Gastroesophageal sphincter (tissue), 4 donors: ENCODE data around the gene APOL6. TPM values are rescaled to one million over a fixed set of nuclear protein-coding genes. Genes with fewer than 3 reads are reported as not detected.

Experiments used
- ATAC-seq: fragments of 150-250 bp; one replicate; pipeline ENCODE4 v1.9.1; 2016; ENCODE audit warnings: mild to moderate bottlenecking, moderate library complexity
- H3K27ac ChIP-seq, 4 donors: fragments of 200-600 bp; sonication (generic) in 3 of 4; 1 replicate in 3 of 4; 2 replicates in 1 of 4; pipeline ENCODE4 v1.5.1; 2016 to 2019
- H3K27me3 ChIP-seq: fragments of 200-600 bp; sonication (generic); one replicate; pipeline ENCODE4 v1.5.1; 2019
- H3K36me3 ChIP-seq, 2 donors: fragments of 200-600 bp; sonication (generic); one replicate each; pipeline ENCODE4 v1.5.1; 2019; ENCODE audit warnings: control low read depth in 1 of 2
- H3K4me1 ChIP-seq, 3 donors: fragments of 200-600 bp; sonication (generic); 1 replicate in 2 of 3; 2 replicates in 1 of 3; pipeline ENCODE4 v1.5.1; 2016 to 2019; ENCODE audit warnings: control low read depth in 2 of 3
- H3K4me3 ChIP-seq, 2 donors: fragments of 200-600 bp; sonication (generic); one replicate each; pipeline ENCODE4 v1.5.1; 2019; ENCODE audit warnings: mild to moderate bottlenecking in 1 of 2, moderate library complexity in 1 of 2
- H3K9me3 ChIP-seq, 3 donors: fragments of 200-600 bp; sonication (generic); one replicate each; pipeline ENCODE4 v1.5.1; 2017 to 2019; ENCODE audit warnings: control low read depth in 2 of 3
- EP300 ChIP-seq: sonication (generic); formaldehyde crosslinking; IDR thresholded peaks from one replicate; pipeline ENCODE4 v1.6.1; 2017; ENCODE audit warnings: antibody characterized with exemption, mild to moderate bottlenecking
- POLR2A ChIP-seq, 2 donors: fragments of 450-650 bp; IDR thresholded peaks; one replicate each; pipeline ENCODE4 v1.6.1; 2017; ENCODE audit warnings: antibody characterized with exemption in 2 of 2, mild to moderate bottlenecking in 2 of 2, moderate library complexity in 1 of 2
- POLR2AphosphoS5 ChIP-seq: sonication (generic); formaldehyde crosslinking; IDR thresholded peaks from one replicate; pipeline ENCODE4 v1.6.1; 2017; ENCODE audit warnings: antibody characterized with exemption
- WGBS, 2 donors: methylation state at CpG; one replicate each; pipeline ENCODE4 v1.1.5; 2018; ENCODE audit warnings: low coverage in 1 of 2; 5-methylcytosine and 5-hydroxymethylcytosine counted together
- total RNA-seq, 4 donors: library from RNA; depleted of rRNA; stranded (reverse); fragments of >200 nt; gene quantifications; one replicate each; pipeline ENCODE4 v1.1.0, GENCODE V29; 2016
- TF ChIP-seq, protein P1 (sequence below), 4 experiments: fragments of 200-600 bp in 2 of 4; fragments of 450-650 bp in 2 of 4; sonication (generic) in 1 of 4; IDR thresholded peaks; one replicate each; pipeline ENCODE4 v1.5.1; 2017 to 2019; ENCODE audit warnings: antibody characterized with exemption in 4 of 4, mild to moderate bottlenecking in 2 of 4, moderate library complexity in 2 of 4

The APOL6 gene
- total RNA-seq, 4 donors from 2014 or later = 10.4 to 13.3 (median 10.9) TPM

- ATAC-seq = no peak
- Histone ChIP-seq H3K4me3 (no peak overlapping the region), H3K9me3 (no peaks in the 10 kb centered on the region), H3K36me3 (peaks cover 0 to 55% of the 10 kb centered on the region in 2 donors), H3K27ac (no peak overlapping the region), H3K4me1 (peaks cover 0 to 6% (median under 1%) of the 10 kb centered on the region in 3 donors), H3K27me3 (no peaks in the 10 kb centered on the region)
- TF ChIP-seq POLR2A (IDR thresholded peaks at IDR 0.05) (no peak), EP300 (no peak), POLR2AphosphoS5 (no peak)
- TF ChIP-seq, protein P1, sequence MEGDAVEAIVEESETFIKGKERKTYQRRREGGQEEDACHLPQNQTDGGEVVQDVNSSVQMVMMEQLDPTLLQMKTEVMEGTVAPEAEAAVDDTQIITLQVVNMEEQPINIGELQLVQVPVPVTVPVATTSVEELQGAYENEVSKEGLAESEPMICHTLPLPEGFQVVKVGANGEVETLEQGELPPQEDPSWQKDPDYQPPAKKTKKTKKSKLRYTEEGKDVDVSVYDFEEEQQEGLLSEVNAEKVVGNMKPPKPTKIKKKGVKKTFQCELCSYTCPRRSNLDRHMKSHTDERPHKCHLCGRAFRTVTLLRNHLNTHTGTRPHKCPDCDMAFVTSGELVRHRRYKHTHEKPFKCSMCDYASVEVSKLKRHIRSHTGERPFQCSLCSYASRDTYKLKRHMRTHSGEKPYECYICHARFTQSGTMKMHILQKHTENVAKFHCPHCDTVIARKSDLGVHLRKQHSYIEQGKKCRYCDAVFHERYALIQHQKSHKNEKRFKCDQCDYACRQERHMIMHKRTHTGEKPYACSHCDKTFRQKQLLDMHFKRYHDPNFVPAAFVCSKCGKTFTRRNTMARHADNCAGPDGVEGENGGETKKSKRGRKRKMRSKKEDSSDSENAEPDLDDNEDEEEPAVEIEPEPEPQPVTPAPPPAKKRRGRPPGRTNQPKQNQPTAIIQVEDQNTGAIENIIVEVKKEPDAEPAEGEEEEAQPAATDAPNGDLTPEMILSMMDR (IDR thresholded peaks at IDR 0.05) = no peak
- WGBS, 2 donors = 58 to 74% methylated on average over 3 to 5 of the region's 5 CpGs
These were observed 9.5 kb downstream of the APOL6 start for GRCh38 chr22:35657571-35658312.

- H3K4me3 ChIP-seq = no peak overlapping the region
These were observed 12.3 kb downstream of the APOL6 start for GRCh38 chr22:35660291-35661127.

DNA sequence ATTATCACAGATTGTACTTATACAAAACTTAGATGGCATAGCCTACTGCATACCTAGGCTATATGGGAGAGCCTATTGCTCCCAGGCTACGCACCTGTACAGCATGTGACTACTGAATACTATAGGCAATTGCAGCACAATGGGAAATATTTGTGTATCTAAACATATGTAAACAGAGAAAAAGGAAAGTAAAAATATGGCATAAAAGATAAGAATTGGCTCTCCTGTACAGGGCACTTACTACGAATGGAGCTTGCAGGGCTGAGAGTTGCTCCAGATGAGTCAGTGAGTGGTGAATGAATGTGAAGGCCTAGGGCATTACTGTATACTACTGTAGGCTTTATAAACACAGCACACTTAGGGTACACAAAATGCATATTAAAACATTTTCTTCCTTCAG is 13.2 kb downstream of the APOL6 start:
- H3K9me3 ChIP-seq = peaks cover 0 to 4% (median 0%) of the 10 kb centered on the region in 3 donors
- H3K36me3 ChIP-seq = peaks cover 0 to 49% of the 10 kb centered on the region in 2 donors
- no peak for ATAC-seq
- H3K27ac ChIP-seq = no peak overlapping the region
- H3K4me3 ChIP-seq = no peak overlapping the region
- H3K4me1 ChIP-seq = peaks cover 0 to 19% (median 3%) of the 10 kb centered on the region in 3 donors
- WGBS, 2 donors = 29 to 67% methylated on average over 1 to 2 of the region's 2 CpGs
- no peaks in the 10 kb centered on the region for H3K27me3 ChIP-seq
- no peak for TF ChIP-seq EP300
- TF ChIP-seq, protein P1 (IDR thresholded peaks at IDR 0.05) = no peak
- TF ChIP-seq POLR2AphosphoS5 = no peak
- no peak for TF ChIP-seq POLR2A (IDR thresholded peaks at IDR 0.05)

More at GRCh38 chr22:35660291-35661127, 12.3 kb downstream of the APOL6 start:
- no peak for TF ChIP-seq POLR2A (IDR thresholded peaks at IDR 0.05)
- TF ChIP-seq POLR2AphosphoS5 = no peak
- TF ChIP-seq EP300 = no peak
- TF ChIP-seq, protein P1 (IDR thresholded peaks at IDR 0.05) = no peak
- peaks cover 0 to 55% of the 10 kb centered on the region in 2 donors for H3K36me3 ChIP-seq
- no peaks in the 10 kb centered on the region for H3K27me3 ChIP-seq
- peaks cover 0 to 19% (median 3%) of the 10 kb centered on the region in 3 donors for H3K4me1 ChIP-seq
- no peaks in the 10 kb centered on the region for H3K9me3 ChIP-seq
- no peak for ATAC-seq
- no peak overlapping the region for H3K27ac ChIP-seq
- WGBS, 2 donors = 60 to 100% methylated on average over 1 to 2 of the region's 2 CpGs

- no peaks in the 10 kb centered on the region for H3K27me3 ChIP-seq
- 77 to 100% methylated on average over 2 of the region's 2 CpGs for WGBS, 2 donors
- TF ChIP-seq POLR2AphosphoS5 = no peak
- TF ChIP-seq EP300 = no peak
- TF ChIP-seq, protein P1 (IDR thresholded peaks at IDR 0.05) = no peak
- no peak for TF ChIP-seq POLR2A (IDR thresholded peaks at IDR 0.05)
- H3K9me3 ChIP-seq = peaks cover 0 to 6% (median 0%) of the 10 kb centered on the region in 3 donors
- no peak for ATAC-seq
- peaks cover 0 to 49% of the 10 kb centered on the region in 2 donors for H3K36me3 ChIP-seq
- no peak overlapping the region for H3K4me3 ChIP-seq
- H3K4me1 ChIP-seq = peaks cover 0 to 19% (median 3%) of the 10 kb centered on the region in 3 donors
- H3K27ac ChIP-seq = peak overlapping the region; percentile 35 to 69 (median 56)
These were observed 14.7 kb downstream of the APOL6 start for GRCh38 chr22:35662914-35663313.
